H9 (cell line): ENCODE measurements around the gene RAB31. TPM values are rescaled to one million over a fixed set of nuclear protein-coding genes. Genes with fewer than 3 reads are reported as not detected.

ENCODE experiments used
- DNase-seq: peaks from one replicate; pipeline ENCODE4 v3.0.0-alpha.2; 2017
- H2AFZ ChIP-seq: one replicate; pipeline ENCODE4 v1.6.1; 2013; ENCODE audit warnings: mild to moderate bottlenecking, low read length, control low read depth, moderate library complexity
- H2AK5ac ChIP-seq: 2 replicates; pipeline ENCODE4 v1.6.1; 2013; ENCODE audit warnings: low read length, control low read depth, mixed read lengths; ENCODE audit not compliant: insufficient read length
- H2BK120ac ChIP-seq: one replicate; pipeline ENCODE4 v1.6.1; 2013; ENCODE audit warnings: low read depth, mild to moderate bottlenecking, low read length, control low read depth, inconsistent platforms; ENCODE audit not compliant: poor library complexity, severe bottlenecking
- H2BK12ac ChIP-seq: 2 replicates; pipeline ENCODE4 v1.6.1; 2013; ENCODE audit warnings: low read length, control low read depth, mixed read lengths, low read depth; ENCODE audit not compliant: insufficient read length
- H2BK15ac ChIP-seq: 2 replicates; pipeline ENCODE4 v1.6.1; 2013; ENCODE audit warnings: low read depth, low read length, control low read depth
- H2BK20ac ChIP-seq: one replicate; pipeline ENCODE4 v1.6.1; 2013; ENCODE audit warnings: low read depth, mild to moderate bottlenecking, low read length, control low read depth, inconsistent platforms; ENCODE audit not compliant: poor library complexity, severe bottlenecking
- H2BK5ac ChIP-seq: 2 replicates; pipeline ENCODE4 v1.6.1; 2013; ENCODE audit warnings: low read length, control low read depth, mixed read lengths; ENCODE audit not compliant: insufficient read length
- H3K14ac ChIP-seq: 2 replicates; pipeline ENCODE4 v1.6.1; 2013; ENCODE audit warnings: low read length, control low read depth; ENCODE audit not compliant: insufficient read depth
- H3K18ac ChIP-seq: 2 replicates; pipeline ENCODE4 v1.6.1; 2013; ENCODE audit warnings: low read depth, mild to moderate bottlenecking, mixed read lengths, low read length, control low read depth; ENCODE audit not compliant: insufficient read length
- H3K23ac ChIP-seq: 2 replicates; pipeline ENCODE4 v1.6.1; 2013; ENCODE audit warnings: low read length, control low read depth, mixed read lengths, low read depth; ENCODE audit not compliant: insufficient read length
- H3K23me2 ChIP-seq: 2 replicates; pipeline ENCODE4 v1.6.1; 2013; ENCODE audit warnings: low read depth, mild to moderate bottlenecking, mixed read lengths, low read length, control low read depth; ENCODE audit not compliant: insufficient read length, poor library complexity, severe bottlenecking
- H3K27ac ChIP-seq: 2 replicates; pipeline ENCODE4 v1.5.1; 2013; ENCODE audit warnings: low read length, control low read depth, mixed read lengths, low read depth; ENCODE audit not compliant: insufficient read length
- H3K27me3 ChIP-seq: 2 replicates; pipeline ENCODE4 v1.6.1; 2013; ENCODE audit warnings: low read length, control low read depth, inconsistent platforms; ENCODE audit not compliant: insufficient read depth
- H3K4ac ChIP-seq: 2 replicates; pipeline ENCODE4 v1.6.1; 2013; ENCODE audit warnings: low read depth, mild to moderate bottlenecking, control low read depth, inconsistent platforms, low read length, moderate library complexity
- H3K4me1 ChIP-seq: 2 replicates; pipeline ENCODE4 v1.6.1; 2013; ENCODE audit warnings: low read length, control low read depth, inconsistent platforms; ENCODE audit not compliant: insufficient read depth
- H3K4me2 ChIP-seq: 2 replicates; pipeline ENCODE4 v1.6.1; 2013; ENCODE audit warnings: low read length, control low read depth, mixed read lengths; ENCODE audit not compliant: insufficient read length, insufficient read depth
- H3K56ac ChIP-seq: 2 replicates; pipeline ENCODE4 v1.6.1; 2013; ENCODE audit warnings: low read depth, mild to moderate bottlenecking, mixed read lengths, low read length, control low read depth; ENCODE audit not compliant: insufficient read length
- H3K79me1 ChIP-seq: 2 replicates; pipeline ENCODE4 v1.6.1; 2013; ENCODE audit warnings: low read depth, mild to moderate bottlenecking, moderate library complexity, low read length, control low read depth, inconsistent platforms; ENCODE audit not compliant: insufficient read depth, poor library complexity, severe bottlenecking
- H3K79me2 ChIP-seq: 2 replicates; pipeline ENCODE4 v1.6.1; 2013; ENCODE audit warnings: low read length, control low read depth, inconsistent platforms; ENCODE audit not compliant: insufficient read depth
- H3K9ac ChIP-seq: 2 replicates; pipeline ENCODE4 v1.6.1; 2013; ENCODE audit warnings: low read length, control low read depth, mixed read lengths; ENCODE audit not compliant: insufficient read length; ENCODE audit errors: extremely low read depth
- H3K9me3 ChIP-seq: one replicate; pipeline ENCODE4 v1.6.1; 2013; ENCODE audit warnings: low read depth, low read length, inconsistent platforms; ENCODE audit not compliant: control insufficient read depth
- H3T11ph ChIP-seq: one replicate; pipeline ENCODE4 v1.6.1; 2013; ENCODE audit warnings: mild to moderate bottlenecking, low read length, control low read depth, inconsistent platforms
- H4K20me1 ChIP-seq: one replicate; pipeline ENCODE4 v1.6.1; 2013; ENCODE audit not compliant: control insufficient read depth, insufficient read length, insufficient read depth
- H4K5ac ChIP-seq: 2 replicates; pipeline ENCODE4 v1.6.1; 2013; ENCODE audit warnings: low read depth, mild to moderate bottlenecking, mixed read lengths, low read length, control low read depth; ENCODE audit not compliant: insufficient read length
- H4K8ac ChIP-seq: replicated peaks from 2 replicates; pipeline ENCODE4 v1.6.1; 2013; ENCODE audit warnings: low read length, control low read depth, mixed read lengths, low read depth; ENCODE audit not compliant: insufficient read length
- H4K91ac ChIP-seq: 2 replicates; pipeline ENCODE4 v1.6.1; 2013; ENCODE audit warnings: low read depth, mild to moderate bottlenecking, moderate library complexity, mixed read lengths, low read length, control low read depth; ENCODE audit not compliant: insufficient read length
- H3K27ac Mint-ChIP-seq, 3 experiments: 2 replicates in 2 of 3; 3 replicates in 1 of 3; pipeline ENCODE4 v1.8.0; 2020 to 2021; ENCODE audit warnings: mixed read lengths in 3 of 3, mild to moderate bottlenecking in 1 of 3, moderate library complexity in 1 of 3
- H3K27me3 Mint-ChIP-seq: 2 replicates; pipeline ENCODE4 v1.8.0; 2021; ENCODE audit warnings: low read depth, mild to moderate bottlenecking, moderate library complexity, mixed read lengths
- H3K36me3 Mint-ChIP-seq, 3 experiments: 2 replicates in 2 of 3; 3 replicates in 1 of 3; pipeline ENCODE4 v1.8.0; 2020 to 2021; ENCODE audit warnings: low read depth in 3 of 3, mixed read lengths in 3 of 3; ENCODE audit not compliant: insufficient read depth in 1 of 3
- H3K4me1 Mint-ChIP-seq, 2 experiments: 2 replicates each; pipeline ENCODE4 v1.8.0; 2020; ENCODE audit warnings: mixed read lengths in 2 of 2
- H3K4me3 Mint-ChIP-seq, 2 experiments: 2 replicates in 1 of 2; 3 replicates in 1 of 2; pipeline ENCODE4 v1.8.0; 2020 to 2021; ENCODE audit warnings: mild to moderate bottlenecking in 2 of 2, mixed read lengths in 2 of 2, moderate library complexity in 1 of 2
- H3K9me3 Mint-ChIP-seq, 2 experiments: 2 replicates in 1 of 2; 3 replicates in 1 of 2; pipeline ENCODE4 v1.8.0; 2020; ENCODE audit warnings: mild to moderate bottlenecking in 2 of 2, mixed read lengths in 2 of 2, moderate library complexity in 1 of 2
- CTCF ChIP-seq: fragments of 200-600 bp; sonication (generic); conservative IDR thresholded peaks from 3 replicates; pipeline ENCODE4 v1.8.0; 2021; ENCODE audit warnings: antibody characterized with exemption, mild to moderate bottlenecking
- WGBS: extraction: QIAGEN DNeasy Blood & Tissue Kit; methylation state at CpG from one replicate; pipeline ENCODE4 v1.1.7; 2013; ENCODE audit warnings: missing lambda C conversion rate, low lambda C conversion rate, mixed read lengths; ENCODE audit not compliant: insufficient read length; ENCODE audit errors: extremely low coverage; 5-methylcytosine and 5-hydroxymethylcytosine counted together
- total RNA-seq: library from RNA; stranded (reverse); gene quantifications from 2 replicates; pipeline ENCODE4 v1.2.1, GENCODE V29; 2021

Gene RAB31
- total RNA-seq, 1 experiment from 2014 or later, result 22.4 TPM

GRCh38 chr18:9663377-9663776 is 44.7 kb upstream of the RAB31 start:
- H2BK12ac ChIP-seq, result no peak overlapping the region
- no peak overlapping the region; a peak in 1 of 7 replicates for H3K27ac Mint-ChIP-seq
- no peak for TF ChIP-seq CTCF
- H4K8ac ChIP-seq, result no peak overlapping the region
- no peak overlapping the region for H3K56ac ChIP-seq
- H3K23ac ChIP-seq, result no peak overlapping the region
- H4K91ac ChIP-seq, result no peak overlapping the region
- H2AFZ ChIP-seq, result no peak overlapping the region
- H3K4ac ChIP-seq, result no peak overlapping the region
- no peak overlapping the region for H2BK5ac ChIP-seq
- H3K9me3 Mint-ChIP-seq, result no peaks in the 10 kb centered on the region
- no peak overlapping the region for H2BK20ac ChIP-seq
- WGBS, result no CpG with 5 or more reads among the region's 8 CpGs
- no peaks in the 10 kb centered on the region for H3K27me3 Mint-ChIP-seq
- H3T11ph ChIP-seq, result no peak overlapping the region
- H3K4me3 Mint-ChIP-seq, result no peak overlapping the region
- no peaks in the 10 kb centered on the region for H3K23me2 ChIP-seq
- no peaks in the 10 kb centered on the region for H3K79me2 ChIP-seq
- H3K27me3 ChIP-seq, result no peaks in the 10 kb centered on the region
- no peak overlapping the region; the same call in 1 of the 2 replicates for H3K14ac ChIP-seq
- no peak overlapping the region for H2BK15ac ChIP-seq
- no peaks in the 10 kb centered on the region; a peak in 1 of 7 replicates for H3K36me3 Mint-ChIP-seq
- H3K4me2 ChIP-seq, result no peak overlapping the region
- no peak overlapping the region for H3K18ac ChIP-seq
- no peaks in the 10 kb centered on the region for H3K4me1 Mint-ChIP-seq
- H4K5ac ChIP-seq, result no peak overlapping the region
- no peak overlapping the region for H3K9ac ChIP-seq
- no peak overlapping the region for H2AK5ac ChIP-seq
- no peak overlapping the region for H3K27ac ChIP-seq
- no peaks in the 10 kb centered on the region for H3K4me1 ChIP-seq
- no peaks in the 10 kb centered on the region for H3K9me3 ChIP-seq
- H2BK120ac ChIP-seq, result no peak overlapping the region
- no peaks in the 10 kb centered on the region for H3K79me1 ChIP-seq
- no peak for DNase-seq
- H4K20me1 ChIP-seq, result no peaks in the 10 kb centered on the region
